Ishikawa (cell line): ENCODE data around the gene ACSM3.

ENCODE experiments used
- CREB1 ChIP-seq: IDR thresholded peaks from 2 replicates; pipeline ENCODE4 v1.6.1; 2012; ENCODE audit warnings: low read depth
- RAD21 ChIP-seq: IDR thresholded peaks from 2 replicates; pipeline ENCODE4 v1.6.1; 2012; ENCODE audit warnings: low read depth
- YY1 ChIP-seq: IDR thresholded peaks from 2 replicates; pipeline ENCODE4 v1.6.1; 2012; ENCODE audit warnings: low read depth

DNA sequence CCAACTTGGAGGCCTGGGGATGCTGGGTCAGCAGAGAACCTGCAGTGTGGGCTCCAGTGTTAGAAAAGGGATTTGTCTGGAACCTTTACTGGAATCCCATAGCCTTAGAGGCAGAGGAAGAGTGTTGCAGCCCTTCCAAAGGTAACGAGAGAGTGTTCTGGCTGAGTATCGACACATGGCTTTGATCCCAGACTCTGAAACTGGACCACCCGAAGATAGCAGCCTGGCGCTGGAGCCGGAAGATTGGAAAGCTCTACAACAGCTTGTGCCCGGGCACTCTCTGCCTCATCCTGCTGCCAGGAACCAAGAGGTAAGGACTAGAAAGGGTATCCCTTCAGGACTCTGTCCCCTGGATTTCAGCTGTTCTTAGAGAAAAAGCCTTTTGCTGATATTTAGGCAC lies 82.2 kb downstream of the ACSM3 start:
- no peak for TF ChIP-seq RAD21
- no peak for TF ChIP-seq CREB1
- no peak for TF ChIP-seq YY1
